Measurements from ENCODE around the gene CLCN1. TPM values are rescaled to one million over a fixed set of nuclear protein-coding genes. Genes with fewer than 3 reads are reported as not detected.

Gene CLCN1
- total RNA-seq, 4 donors from 2014 or later: 0.64 TPM; not detected in 3

DNA sequence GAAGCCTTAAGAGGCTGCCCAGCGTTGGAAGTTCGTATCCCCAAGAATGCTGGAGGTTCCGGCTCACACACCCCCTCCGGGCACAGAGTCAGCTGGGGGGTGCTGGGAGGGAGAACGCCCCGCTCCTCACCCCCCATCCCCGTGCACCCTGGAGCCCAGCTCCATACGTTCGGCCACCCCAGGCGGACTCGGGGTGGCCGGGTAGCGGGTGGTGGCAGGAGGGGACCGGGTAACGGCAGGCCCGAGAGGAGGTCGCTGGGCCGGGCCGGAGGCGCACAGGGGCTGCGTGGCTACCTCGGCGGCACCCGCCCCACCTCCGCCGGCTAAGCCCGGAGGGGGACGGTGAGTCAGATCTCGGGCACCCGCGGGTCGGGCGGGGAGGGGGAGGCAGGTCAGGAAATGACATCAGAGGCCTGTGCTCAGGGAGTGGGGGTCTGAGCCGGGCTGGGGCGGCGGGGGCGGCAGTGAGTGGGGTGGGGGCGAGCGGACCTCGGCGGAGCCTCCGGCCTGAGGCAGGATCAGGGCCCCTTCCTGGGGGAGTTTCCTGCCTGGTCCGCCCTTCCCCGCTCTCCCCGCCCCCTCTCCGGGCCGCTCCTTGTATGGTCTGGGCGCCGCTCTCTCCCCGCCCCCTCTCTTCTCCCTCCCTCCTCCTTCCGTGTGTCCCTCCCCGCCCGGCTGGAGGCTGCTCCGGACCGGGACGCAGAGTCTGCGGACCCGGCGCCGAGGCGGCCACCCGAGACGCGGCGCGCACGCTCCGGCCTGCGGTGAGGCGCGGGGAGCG, 64.9 kb downstream of the CLCN1 start, which contains the start of gene ZYX:
Gene ZYX, plus strand, starts transcription at position 700 of the 781 bp plus-strand sequence. CDS start 227 bp downstream, outside the sequence.
- Histone ChIP-seq H3K36me3 (no peaks in the 10 kb centered on the region), H3K9me3 (no peaks in the 10 kb centered on the region), H3K27ac (peak within 1 kb of the TSS; percentile 95), H3K27me3 (no peaks in the 10 kb centered on the region), H3K4me1 (peaks cover 58% of the 10 kb centered on the region), H3K4me3 (peak within 1 kb of the TSS; percentile 74)
- WGBS: 2% methylated on average over 12 of the region's 72 CpGs
- peak; percentile 96 to 97 for DNase-seq (ENCODE audit: low spot score in 2 of 2)
- TF ChIP-seq EP300 (IDR thresholded peaks at IDR 0.05): peak; percentile 32
- peak in 1 of 3 donors; percentile 1 for TF ChIP-seq POLR2AphosphoS5 (IDR thresholded peaks at IDR 0.05)
- peak in 1 of 2 donors; percentile 58 for TF ChIP-seq POLR2A (IDR thresholded peaks at IDR 0.05)
- no peak for TF ChIP-seq CTCF (IDR thresholded peaks at IDR 0.05)

GRCh38 chr7:143381427-143382125, 65.7 kb downstream of the CLCN1 start:
- WGBS: 0% methylated on average over 15 of the region's 64 CpGs
- peak in 1 of 2 donors; percentile 92 for DNase-seq (ENCODE audit: low spot score in 2 of 2)
- Histone ChIP-seq H3K27ac (peak overlapping the region; percentile 95), H3K36me3 (no peaks in the 10 kb centered on the region), H3K4me3 (peak overlapping the region; percentile 74), H3K27me3 (no peaks in the 10 kb centered on the region), H3K4me1 (peaks cover 66% of the 10 kb centered on the region), H3K9me3 (no peaks in the 10 kb centered on the region)
- TF ChIP-seq POLR2A (IDR thresholded peaks at IDR 0.05): no peak
- no peak for TF ChIP-seq CTCF (IDR thresholded peaks at IDR 0.05)
- TF ChIP-seq POLR2AphosphoS5 (IDR thresholded peaks at IDR 0.05): peak in 1 of 3 donors; percentile 23

DNA sequence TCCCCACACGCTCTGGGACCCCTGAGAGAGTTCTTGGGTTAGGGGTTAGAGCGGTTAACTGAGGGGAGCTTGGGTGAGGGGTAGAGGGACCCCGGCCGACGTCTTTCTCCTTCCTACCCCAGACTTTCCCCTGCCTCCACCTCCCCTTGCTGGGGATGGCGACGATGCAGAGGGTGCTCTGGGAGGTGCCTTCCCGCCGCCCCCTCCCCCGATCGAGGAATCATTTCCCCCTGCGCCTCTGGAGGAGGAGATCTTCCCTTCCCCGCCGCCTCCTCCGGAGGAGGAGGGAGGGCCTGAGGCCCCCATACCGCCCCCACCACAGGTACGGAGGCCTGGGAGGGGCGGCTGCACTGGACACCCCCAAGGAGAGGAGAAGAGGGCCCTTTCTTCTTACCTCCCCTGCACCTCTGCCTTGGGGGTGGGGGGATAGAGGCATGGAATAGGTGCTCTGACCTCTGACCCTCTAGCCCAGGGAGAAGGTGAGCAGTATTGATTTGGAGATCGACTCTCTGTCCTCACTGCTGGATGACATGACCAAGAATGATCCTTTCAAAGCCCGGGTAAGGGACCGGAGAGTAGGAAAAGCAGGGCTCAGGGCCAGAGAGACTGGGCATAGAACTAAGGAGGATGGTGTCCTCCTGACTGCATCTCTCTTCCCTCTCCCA, 66.3 kb downstream of the CLCN1 start:
- Histone ChIP-seq H3K4me3 (peak overlapping the region; percentile 74), H3K9me3 (no peaks in the 10 kb centered on the region), H3K27me3 (no peaks in the 10 kb centered on the region), H3K36me3 (peaks cover 2% of the 10 kb centered on the region), H3K27ac (peak overlapping the region; percentile 95), H3K4me1 (peaks cover 73% of the 10 kb centered on the region)
- TF ChIP-seq CTCF (IDR thresholded peaks at IDR 0.05): no peak
- TF ChIP-seq POLR2A (IDR thresholded peaks at IDR 0.05): no peak
- no peak for TF ChIP-seq POLR2AphosphoS5 (IDR thresholded peaks at IDR 0.05)
- no peak for TF ChIP-seq EP300 (IDR thresholded peaks at IDR 0.05)
- DNase-seq (ENCODE audit: low spot score in 2 of 2): no peak
- WGBS: 22% methylated on average over 16 of the region's 21 CpGs

DNA sequence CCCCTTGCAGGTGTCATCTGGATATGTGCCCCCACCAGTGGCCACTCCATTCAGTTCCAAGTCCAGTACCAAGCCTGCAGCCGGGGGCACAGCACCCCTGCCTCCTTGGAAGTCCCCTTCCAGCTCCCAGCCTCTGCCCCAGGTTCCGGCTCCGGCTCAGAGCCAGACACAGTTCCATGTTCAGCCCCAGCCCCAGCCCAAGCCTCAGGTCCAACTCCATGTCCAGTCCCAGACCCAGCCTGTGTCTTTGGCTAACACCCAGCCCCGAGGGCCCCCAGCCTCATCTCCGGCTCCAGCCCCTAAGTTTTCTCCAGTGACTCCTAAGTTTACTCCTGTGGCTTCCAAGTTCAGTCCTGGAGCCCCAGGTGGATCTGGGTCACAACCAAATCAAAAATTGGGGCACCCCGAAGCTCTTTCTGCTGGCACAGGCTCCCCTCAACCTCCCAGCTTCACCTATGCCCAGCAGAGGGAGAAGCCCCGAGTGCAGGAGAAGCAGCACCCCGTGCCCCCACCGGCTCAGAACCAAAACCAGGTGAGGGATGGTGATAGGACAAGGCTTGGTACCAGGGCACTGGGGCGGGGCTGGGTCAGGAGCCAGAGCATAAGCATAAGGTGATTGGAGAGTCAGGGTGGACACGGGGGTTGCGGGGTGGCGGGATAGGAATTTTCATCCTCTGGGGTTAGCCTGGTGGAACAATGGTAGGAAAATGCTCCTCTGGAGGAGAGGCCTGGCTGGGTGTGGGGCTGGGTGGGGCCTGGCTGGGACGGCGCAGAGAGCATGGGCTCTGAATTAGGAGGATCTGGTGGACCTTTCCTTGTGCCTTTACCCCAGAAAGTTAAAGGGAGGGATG, 67.1 kb downstream of the CLCN1 start:
- TF ChIP-seq CTCF (IDR thresholded peaks at IDR 0.05) (no peak), POLR2AphosphoS5 (IDR thresholded peaks at IDR 0.05) (no peak), EP300 (IDR thresholded peaks at IDR 0.05) (no peak), POLR2A (IDR thresholded peaks at IDR 0.05) (no peak)
- peak overlapping the region; percentile 74 for H3K4me3 ChIP-seq
- WGBS: 83% methylated on average over 15 of the region's 15 CpGs

More for the DNA sequence above, 67.1 kb downstream of the CLCN1 start:
- Histone ChIP-seq H3K4me1 (peaks cover 77% of the 10 kb centered on the region), H3K9me3 (no peaks in the 10 kb centered on the region), H3K27ac (peak overlapping the region; percentile 95), H3K36me3 (peaks cover 8% of the 10 kb centered on the region), H3K27me3 (no peaks in the 10 kb centered on the region)
- no peak for DNase-seq (ENCODE audit: low spot score in 2 of 2)

Data from suprapubic skin (tissue), 4 donors.